HG02970 (cell line): ENCODE data around the gene TMEM109.

Experiments used
- ATAC-seq: cut with Tn5 transposase; IDR thresholded peaks from one replicate; pipeline ENCODE4 v1.9.1; 2021; ENCODE audit warnings: mild to moderate bottlenecking, moderate library complexity, moderate number of reproducible peaks; ENCODE audit not compliant: unreplicated experiment, low FRiP score

The TMEM109 gene

GRCh38 chr11:60913793-60914632, at the start of gene TMEM109:
Gene TMEM109 (plus strand): TSS chr11:60914158. CDS start chr11:60919694, 5,536 bp downstream.
- peak; percentile 38 for ATAC-seq

- no peak for ATAC-seq
Measured at GRCh38 chr11:60864856-60865513, 49.0 kb upstream of the TMEM109 start.

GRCh38 chr11:60866911-60867870, 46.8 kb upstream of the TMEM109 start, which contains the start of gene ZP1:
Gene ZP1 (plus strand): TSS chr11:60867542. CDS start chr11:60867562, 20 bp downstream.
- ATAC-seq, result no peak

- no peak for ATAC-seq
Measured at GRCh38 chr11:60867871-60868681, 45.9 kb upstream of the TMEM109 start.

GRCh38 chr11:60868682-60869450, 45.1 kb upstream of the TMEM109 start:
- ATAC-seq, result no peak

GRCh38 chr11:60869451-60869825, 44.5 kb upstream of the TMEM109 start:
- no peak for ATAC-seq

- ATAC-seq, result no peak
Measured at GRCh38 chr11:60870276-60870675, 43.7 kb upstream of the TMEM109 start.

GRCh38 chr11:60870733-60871377, 43.1 kb upstream of the TMEM109 start:
- ATAC-seq, result no peak

- no peak for ATAC-seq
Measured at GRCh38 chr11:60871378-60872061, 42.4 kb upstream of the TMEM109 start.

- ATAC-seq, result no peak
Measured at GRCh38 chr11:60872124-60872960, 41.6 kb upstream of the TMEM109 start.

GRCh38 chr11:60872961-60873524, 40.9 kb upstream of the TMEM109 start:
- no peak for ATAC-seq

- ATAC-seq, result no peak
Measured at GRCh38 chr11:60873533-60873932, 40.4 kb upstream of the TMEM109 start.

GRCh38 chr11:60874421-60875365, 39.3 kb upstream of the TMEM109 start:
- no peak for ATAC-seq

- no peak for ATAC-seq
Measured at GRCh38 chr11:60875366-60876167, 38.4 kb upstream of the TMEM109 start.

- ATAC-seq, result no peak
Measured at GRCh38 chr11:60876168-60876485, 37.8 kb upstream of the TMEM109 start.
